Measurements from ENCODE around the gene HASPIN. TPM values are rescaled to one million over a fixed set of nuclear protein-coding genes. Genes with fewer than 3 reads are reported as not detected.
"Not testable (repeated sequence)": the region's sequence is repeated elsewhere in the genome, so short reads cannot be mapped to it uniquely, and the experiment has no call there.

The HASPIN gene
- total RNA-seq, 4 donors from 2014 or later = 0.21 TPM; not detected in 3

- Histone ChIP-seq H3K27ac (peak overlapping the region in 1 of 4 donors; percentile 9), H3K27me3 (peaks cover 0 to 70% of the 10 kb centered on the region in 2 donors), H3K4me1 (peaks cover 0 to 24% (median 0%) of the 10 kb centered on the region in 4 donors), H3K36me3 (no peaks in the 10 kb centered on the region), H3K4me3 (peak overlapping the region in 3 of 4 donors; percentile 22 to 60 (median 53)), H3K9me3 (peaks cover 0 to 15% (median 0%) of the 10 kb centered on the region in 4 donors)
- TF ChIP-seq EP300 (IDR thresholded peaks at IDR 0.05) (no peak), CTCF (IDR thresholded peaks at IDR 0.05) (no peak), POLR2A (IDR thresholded peaks at IDR 0.05) (no peak)
- DNase-seq (ENCODE audit: low spot score in 2 of 2) = no peak
- 14 to 25% methylated on average over 15 to 17 of the region's 17 CpGs for WGBS, 2 donors
Measured at GRCh38 chr17:3695129-3695722, 28.5 kb upstream of the HASPIN start.

DNA sequence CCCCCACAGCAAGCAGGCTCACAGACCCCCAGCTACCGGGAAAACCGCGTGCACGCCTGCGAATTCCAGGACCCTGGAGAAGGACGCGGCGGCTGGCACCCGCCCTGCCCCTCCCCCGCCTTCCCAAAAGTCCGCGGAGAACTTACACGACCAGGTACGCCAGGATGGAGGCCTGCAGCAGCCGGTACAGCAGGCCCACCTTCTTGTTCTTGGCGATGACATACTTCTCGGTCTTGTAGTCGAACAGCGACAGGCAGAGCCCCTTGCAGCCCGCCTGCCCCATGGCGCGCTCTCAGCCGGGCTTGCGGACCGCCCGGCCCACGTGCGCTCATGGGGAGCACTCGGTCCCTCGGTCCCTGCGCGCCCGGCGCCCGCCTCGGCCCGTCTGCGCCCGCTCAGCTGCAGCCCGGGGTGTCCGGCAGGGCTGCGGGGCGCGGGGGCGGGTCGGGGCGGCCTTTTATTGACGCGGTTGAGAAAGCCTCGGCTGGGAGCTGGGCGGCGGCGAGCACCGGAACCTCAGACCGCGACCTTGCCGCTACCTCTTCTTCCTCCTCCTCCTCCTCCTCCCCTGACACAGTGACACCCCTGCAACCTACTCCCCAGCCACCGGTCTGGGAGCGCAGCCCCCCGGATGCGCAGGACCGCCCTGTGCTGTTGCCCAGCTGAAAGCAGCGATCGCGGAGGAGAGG lies 27.8 kb upstream of the HASPIN start, which contains the start of gene P2RX5:
P2RX5 (minus strand) TSS at position 433 of the 689 bp plus-strand sequence; CDS start at position 283, 150 bp downstream.
- Histone ChIP-seq H3K27ac (peak within 1 kb of the TSS in 1 of 4 donors; percentile 9), H3K4me1 (peaks cover 0 to 24% (median 0%) of the 10 kb centered on the region in 4 donors), H3K27me3 (peaks cover 0 to 64% of the 10 kb centered on the region in 2 donors), H3K36me3 (no peaks in the 10 kb centered on the region), H3K4me3 (peak within 1 kb of the TSS; percentile 12 to 60 (median 38)), H3K9me3 (peaks cover 0 to 15% (median 0%) of the 10 kb centered on the region in 4 donors)
- TF ChIP-seq EP300 (IDR thresholded peaks at IDR 0.05) (no peak), CTCF (IDR thresholded peaks at IDR 0.05) (no peak), POLR2A (IDR thresholded peaks at IDR 0.05) (no peak)
- no peak for DNase-seq (ENCODE audit: low spot score in 2 of 2)
- WGBS, 2 donors = 0 to 1% methylated on average over 29 to 41 of the region's 65 CpGs

DNA sequence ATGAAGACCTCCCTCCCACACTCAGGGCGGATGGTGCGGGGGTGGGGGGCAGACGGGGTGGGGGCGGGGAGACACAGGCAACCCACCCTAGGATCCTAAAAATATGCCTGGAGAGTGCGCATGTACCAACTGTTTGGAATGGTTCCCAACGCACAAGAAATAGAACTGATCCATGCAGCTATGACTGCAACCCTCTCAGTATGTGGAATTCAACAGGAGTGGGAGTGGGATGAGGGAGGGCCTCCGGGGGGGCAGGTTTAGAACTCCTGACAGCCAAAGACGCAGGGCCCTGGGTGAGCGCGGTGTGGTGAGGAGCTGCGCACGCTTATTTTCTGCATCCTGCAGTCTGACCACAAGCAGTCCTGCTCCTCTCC lies 26.6 kb upstream of the HASPIN start:
- Histone ChIP-seq H3K27me3 (peaks cover 0 to 53% of the 10 kb centered on the region in 2 donors), H3K4me3 (no peak overlapping the region), H3K36me3 (peaks cover 0 to 3% (median 0%) of the 10 kb centered on the region in 3 donors), H3K4me1 (peaks cover 0 to 24% (median 0%) of the 10 kb centered on the region in 4 donors), H3K27ac (no peak overlapping the region), H3K9me3 (peaks cover 0 to 15% (median 0%) of the 10 kb centered on the region in 4 donors)
- WGBS, 2 donors = 49 to 60% methylated on average over 11 to 12 of the region's 12 CpGs
- DNase-seq (ENCODE audit: low spot score in 2 of 2) = no peak
- TF ChIP-seq POLR2A (IDR thresholded peaks at IDR 0.05) (no peak), CTCF (IDR thresholded peaks at IDR 0.05) (no peak), EP300 (IDR thresholded peaks at IDR 0.05) (no peak)

DNA sequence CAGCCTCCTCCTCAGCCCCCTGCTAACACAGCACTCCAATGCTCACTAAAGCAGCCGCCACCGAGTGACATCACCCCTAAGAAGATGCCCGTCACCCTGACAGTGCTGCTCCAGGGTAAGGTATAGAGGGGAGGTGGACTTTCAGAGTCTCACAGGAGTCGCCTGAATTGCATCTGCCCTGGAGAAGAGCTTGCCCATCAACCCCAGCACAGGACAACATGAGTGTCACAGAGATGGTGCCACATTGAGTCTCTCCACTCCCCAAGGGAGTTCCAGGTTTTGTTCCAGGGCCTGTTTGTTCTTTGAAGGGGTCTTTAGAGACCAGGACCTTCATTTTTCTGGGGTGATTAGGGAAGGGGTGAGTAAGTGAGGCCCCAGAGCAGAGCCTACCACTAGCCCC lies 25.6 kb upstream of the HASPIN start:
- peaks cover 0 to 15% (median 0%) of the 10 kb centered on the region in 4 donors for H3K9me3 ChIP-seq
- 86 to 88% methylated on average over 4 of the region's 4 CpGs for WGBS, 2 donors
- H3K4me3 ChIP-seq = no peak overlapping the region
- H3K36me3 ChIP-seq = peaks cover 0 to 12% (median 0%) of the 10 kb centered on the region in 3 donors
- H3K27me3 ChIP-seq = peaks cover 0 to 43% of the 10 kb centered on the region in 2 donors
- DNase-seq (ENCODE audit: low spot score in 2 of 2) = no peak
- H3K27ac ChIP-seq = no peak overlapping the region
- peaks cover 0 to 24% (median 0%) of the 10 kb centered on the region in 4 donors for H3K4me1 ChIP-seq
- TF ChIP-seq EP300 (IDR thresholded peaks at IDR 0.05) (no peak), CTCF (IDR thresholded peaks at IDR 0.05) (no peak), POLR2A (IDR thresholded peaks at IDR 0.05) (no peak)

DNA sequence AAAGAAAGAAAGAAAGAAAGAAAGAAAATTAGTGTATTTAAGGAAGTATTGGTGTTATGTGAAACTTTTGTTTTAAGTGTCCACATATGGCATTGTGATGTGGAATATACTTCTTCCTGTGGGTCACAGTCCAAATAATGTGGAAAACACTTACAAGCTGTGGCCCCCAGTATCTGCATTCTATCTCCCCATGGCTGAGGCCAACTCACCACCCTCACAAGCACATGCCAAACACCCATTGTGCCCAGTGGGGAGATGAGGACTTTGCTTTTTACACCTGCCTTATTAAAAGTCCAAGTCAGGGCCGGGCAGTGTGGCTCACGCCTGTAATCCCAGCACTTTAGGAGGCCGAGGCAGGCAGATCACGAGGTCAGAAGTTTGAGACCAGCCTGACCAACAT lies 23.8 kb upstream of the HASPIN start:
- Histone ChIP-seq H3K27me3 (peaks cover 0 to 25% of the 10 kb centered on the region in 2 donors), H3K4me3 (no peak overlapping the region), H3K36me3 (peaks cover 0 to 18% (median 0%) of the 10 kb centered on the region in 3 donors), H3K9me3 (peaks cover 0 to 15% (median 0%) of the 10 kb centered on the region in 4 donors), H3K4me1 (peaks cover 0 to 19% (median 0%) of the 10 kb centered on the region in 4 donors), H3K27ac (no peak overlapping the region)
- 89 to 92% methylated on average over 4 of the region's 4 CpGs for WGBS, 2 donors
- DNase-seq (ENCODE audit: low spot score in 2 of 2) = no peak
- TF ChIP-seq CTCF (IDR thresholded peaks at IDR 0.05) = no peak
- TF ChIP-seq POLR2A (IDR thresholded peaks at IDR 0.05) = no peak
- no peak for TF ChIP-seq EP300 (IDR thresholded peaks at IDR 0.05)

DNA sequence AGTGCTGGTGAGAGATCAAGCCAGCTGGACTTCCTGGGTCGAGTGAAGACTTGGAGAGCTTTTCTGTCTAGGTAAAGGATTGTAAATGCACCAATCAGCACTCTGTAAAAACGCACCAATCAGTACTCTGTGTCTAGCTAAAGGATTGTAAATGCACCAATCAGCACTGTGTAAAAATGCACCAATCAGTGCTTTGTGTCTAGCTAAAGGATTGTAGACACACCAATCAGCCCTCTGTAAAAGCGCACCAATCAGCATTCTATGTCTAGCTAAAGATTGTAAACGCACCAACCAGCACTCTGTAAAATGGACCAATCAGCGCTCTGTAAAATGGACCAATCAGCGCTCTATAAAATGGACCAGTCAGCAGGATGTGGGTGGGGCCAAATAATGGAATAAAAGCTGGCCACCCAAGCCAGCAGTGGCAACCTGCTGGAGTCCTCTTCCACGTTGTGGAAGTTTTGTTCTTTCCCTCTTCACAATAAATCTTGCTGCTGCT lies 21.6 kb upstream of the HASPIN start:
- not testable (repeated sequence) for H3K27ac ChIP-seq; DNase-seq (ENCODE audit: low spot score in 2 of 2); H3K4me1 ChIP-seq; H3K4me3 ChIP-seq; H3K27me3 ChIP-seq
- 77% methylated on average over 6 of the region's 7 CpGs for WGBS, 2 donors
- peaks cover 0 to 18% (median 0%) of the 10 kb centered on the region in 3 donors for H3K36me3 ChIP-seq
- H3K9me3 ChIP-seq = peaks cover 0 to 15% (median 0%) of the 10 kb centered on the region in 4 donors
